GM12864 (cell line): ENCODE results near the gene IPO13.

ENCODE experiments used
- DNase-seq: peaks from one replicate; pipeline ENCODE4 v3.0.0-alpha.2; 2011; ENCODE audit warnings: low read depth
- H3K4me3 ChIP-seq: 2 replicates; pipeline ENCODE4 v1.5.1; 2011; ENCODE audit warnings: mild to moderate bottlenecking, low read depth, low read length, control low read depth
- CTCF ChIP-seq: IDR thresholded peaks from 2 replicates; pipeline ENCODE4 v1.5.1; 2011; ENCODE audit warnings: low read depth, mild to moderate bottlenecking, moderate library complexity, low read length, control low read depth, inconsistent platforms; ENCODE audit errors: missing control alignments

IPO13 gene

DNA sequence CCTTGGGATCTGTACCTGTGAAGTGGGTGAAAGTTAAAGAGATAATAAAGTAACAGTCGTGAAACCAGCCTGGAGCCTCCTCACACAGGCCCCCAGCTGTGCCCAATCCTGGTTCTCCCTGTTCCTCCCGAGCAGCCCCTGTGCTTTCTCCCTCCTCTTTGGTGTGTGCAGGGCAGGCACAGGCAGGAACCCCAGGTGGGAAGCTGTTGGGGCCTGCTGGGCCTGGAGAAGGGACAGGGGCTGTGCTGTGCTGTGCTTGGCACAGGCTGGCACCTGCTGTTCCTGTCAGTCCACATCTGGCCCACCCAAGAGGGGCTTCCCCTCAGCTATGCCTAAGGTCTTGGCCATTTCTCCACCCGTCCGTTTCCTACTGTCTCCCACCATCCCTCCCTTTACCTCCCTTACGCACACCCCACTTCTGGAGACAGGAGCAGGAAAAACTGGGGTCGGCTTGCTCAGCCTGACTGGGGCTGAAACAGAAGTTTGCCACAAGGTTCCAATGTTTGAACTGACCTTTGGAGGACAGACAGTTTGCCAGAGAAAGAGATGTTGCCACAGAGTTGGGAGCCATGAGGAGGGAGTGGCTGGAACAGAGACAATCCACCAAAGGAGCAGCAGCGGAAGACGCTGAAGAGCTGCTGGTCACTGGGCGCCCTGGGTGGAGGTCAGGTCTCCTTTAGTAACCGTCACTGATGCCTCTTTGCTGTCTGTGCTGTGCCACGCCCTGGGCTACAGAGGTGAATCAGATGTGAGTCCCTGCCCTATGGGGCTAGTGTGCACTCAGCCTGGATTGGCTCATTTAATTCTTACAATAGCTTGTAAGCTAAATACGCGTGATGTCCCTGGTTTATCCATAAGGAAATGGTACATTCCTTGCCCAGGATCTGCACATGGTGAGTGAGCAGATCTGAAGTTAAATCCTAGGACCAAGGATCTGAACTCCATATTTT, 31.9 kb upstream of the IPO13 start:
- no peak for TF ChIP-seq CTCF
- DNase-seq, result no peak
- H3K4me3 ChIP-seq, result no peak overlapping the region

DNA sequence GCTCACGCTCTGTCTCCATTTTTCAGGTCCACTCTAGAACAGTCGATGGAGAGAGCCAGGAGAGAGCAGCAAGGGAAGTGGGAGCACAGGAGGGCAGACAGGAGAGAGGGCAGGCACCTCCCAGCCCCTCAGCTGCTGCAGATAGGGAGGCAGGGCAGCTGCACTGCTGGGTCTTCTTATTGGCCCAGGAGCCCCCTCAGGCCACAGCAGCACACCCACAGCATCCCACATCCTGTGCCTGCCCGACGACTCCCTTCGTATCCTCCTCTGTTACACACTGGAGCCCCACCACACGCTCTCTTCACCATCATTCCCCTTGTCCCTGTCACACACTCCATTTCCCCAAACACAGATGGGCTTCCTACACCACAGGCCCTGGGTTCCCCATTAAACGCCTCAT, 26.8 kb upstream of the IPO13 start:
- no peak for DNase-seq
- no peak overlapping the region for H3K4me3 ChIP-seq
- TF ChIP-seq CTCF, result no peak

GRCh38 chr1:43921022-43921421, 25.7 kb upstream of the IPO13 start:
- TF ChIP-seq CTCF, result no peak
- no peak for DNase-seq
- H3K4me3 ChIP-seq, result no peak overlapping the region

DNA sequence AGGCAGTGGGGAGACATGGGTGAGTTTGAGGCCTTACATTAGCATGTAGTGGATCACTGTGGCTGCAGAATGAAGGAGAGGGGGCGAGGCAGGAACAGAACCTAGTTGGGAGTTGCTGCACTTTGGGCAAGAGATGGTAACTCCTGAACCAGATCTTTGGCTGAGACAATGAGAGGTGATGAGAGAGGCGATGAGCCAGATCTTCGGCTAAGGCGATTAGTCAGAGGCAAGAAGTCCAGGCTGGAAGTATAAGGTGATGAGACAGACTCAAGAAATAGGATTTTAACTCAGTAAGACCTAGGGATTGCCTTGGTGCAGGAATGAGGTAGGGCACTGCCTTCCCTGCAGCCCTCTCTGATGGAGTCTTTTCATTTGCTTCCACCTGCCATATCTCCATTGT, 22.2 kb upstream of the IPO13 start:
- TF ChIP-seq CTCF, result no peak
- no peak overlapping the region for H3K4me3 ChIP-seq
- no peak for DNase-seq

GRCh38 chr1:43925846-43926245, 20.9 kb upstream of the IPO13 start:
- DNase-seq, result no peak
- H3K4me3 ChIP-seq, result no peak overlapping the region
- no peak for TF ChIP-seq CTCF

DNA sequence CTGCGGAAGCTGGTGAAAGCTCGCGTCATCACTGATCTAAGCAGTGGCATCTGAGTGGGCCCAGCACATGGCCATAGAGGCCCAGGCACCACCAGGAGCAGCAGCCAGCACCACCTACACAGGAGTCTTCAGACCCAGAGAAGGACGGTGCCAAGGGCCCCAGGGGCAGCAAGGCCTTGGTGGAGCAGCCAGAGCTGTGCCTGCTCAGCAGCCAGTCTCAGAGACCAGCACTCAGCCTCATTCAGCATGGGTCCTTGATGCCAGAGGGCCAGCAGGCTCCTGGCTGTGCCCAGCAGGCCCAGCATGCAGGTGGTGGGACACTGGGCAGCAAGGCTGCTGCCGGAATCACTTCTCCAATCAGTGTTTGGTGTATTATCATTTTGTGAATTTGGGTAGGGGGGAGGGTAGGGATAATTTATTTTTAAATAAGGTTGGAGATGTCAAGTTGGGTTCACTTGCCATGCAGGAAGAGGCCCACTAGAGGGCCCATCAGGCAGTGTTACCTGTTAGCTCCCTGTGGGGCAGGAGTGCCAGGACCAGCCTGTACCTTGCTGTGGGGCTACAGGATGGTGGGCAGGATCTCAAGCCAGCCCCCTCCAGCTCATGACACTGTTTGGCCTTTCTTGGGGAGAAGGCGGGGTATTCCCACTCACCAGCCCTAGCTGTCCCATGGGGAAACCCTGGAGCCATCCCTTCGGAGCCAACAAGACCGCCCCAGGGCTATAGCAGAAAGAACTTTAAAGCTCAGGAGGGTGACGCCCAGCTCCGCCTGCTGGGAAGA, 16.4 kb upstream of the IPO13 start:
- TF ChIP-seq CTCF, result peak; percentile 71
- no peak overlapping the region for H3K4me3 ChIP-seq
- no peak for DNase-seq

GRCh38 chr1:43930949-43931275, 15.8 kb upstream of the IPO13 start:
- no peak overlapping the region for H3K4me3 ChIP-seq
- no peak for DNase-seq
- TF ChIP-seq CTCF, result no peak
